Prostate gland (tissue), 2 donors: ENCODE data around the gene DEGS1.
"Not testable (repeated sequence)": the region's sequence is repeated elsewhere in the genome, so short reads cannot be mapped to it uniquely, and the experiment has no call there.

ENCODE experiments used
- CTCF ChIP-seq, 4 experiments: fragments of 200-600 bp in 2 of 4; fragments of 450-650 bp in 2 of 4; sonication (generic) in 2 of 4; IDR thresholded peaks; 1 replicate in 3 of 4; 2 replicates in 1 of 4; pipeline ENCODE4 v1.5.1; 2016 to 2019; ENCODE audit warnings: antibody characterized with exemption in 4 of 4, mild to moderate bottlenecking in 2 of 4, moderate library complexity in 2 of 4
- POLR2A ChIP-seq: fragments of 450-650 bp; IDR thresholded peaks from one replicate; pipeline ENCODE4 v1.6.1; 2016; ENCODE audit warnings: antibody characterized with exemption, mild to moderate bottlenecking
- POLR2AphosphoS5 ChIP-seq: sonication (generic); formaldehyde crosslinking; IDR thresholded peaks from one replicate; pipeline ENCODE4 v1.6.1; 2017; ENCODE audit warnings: antibody characterized with exemption

GRCh38 chr1:224205931-224206538, 23.0 kb downstream of the DEGS1 start:
- TF ChIP-seq CTCF (IDR thresholded peaks at IDR 0.05); POLR2AphosphoS5; POLR2A: not testable (repeated sequence)
